ENCODE results near the gene MTFP1. TPM values are rescaled to one million over a fixed set of nuclear protein-coding genes. Genes with fewer than 3 reads are reported as not detected.

Gene MTFP1
- total RNA-seq, 2 donors from 2014 or later, result 9.9 to 18.5 TPM

DNA sequence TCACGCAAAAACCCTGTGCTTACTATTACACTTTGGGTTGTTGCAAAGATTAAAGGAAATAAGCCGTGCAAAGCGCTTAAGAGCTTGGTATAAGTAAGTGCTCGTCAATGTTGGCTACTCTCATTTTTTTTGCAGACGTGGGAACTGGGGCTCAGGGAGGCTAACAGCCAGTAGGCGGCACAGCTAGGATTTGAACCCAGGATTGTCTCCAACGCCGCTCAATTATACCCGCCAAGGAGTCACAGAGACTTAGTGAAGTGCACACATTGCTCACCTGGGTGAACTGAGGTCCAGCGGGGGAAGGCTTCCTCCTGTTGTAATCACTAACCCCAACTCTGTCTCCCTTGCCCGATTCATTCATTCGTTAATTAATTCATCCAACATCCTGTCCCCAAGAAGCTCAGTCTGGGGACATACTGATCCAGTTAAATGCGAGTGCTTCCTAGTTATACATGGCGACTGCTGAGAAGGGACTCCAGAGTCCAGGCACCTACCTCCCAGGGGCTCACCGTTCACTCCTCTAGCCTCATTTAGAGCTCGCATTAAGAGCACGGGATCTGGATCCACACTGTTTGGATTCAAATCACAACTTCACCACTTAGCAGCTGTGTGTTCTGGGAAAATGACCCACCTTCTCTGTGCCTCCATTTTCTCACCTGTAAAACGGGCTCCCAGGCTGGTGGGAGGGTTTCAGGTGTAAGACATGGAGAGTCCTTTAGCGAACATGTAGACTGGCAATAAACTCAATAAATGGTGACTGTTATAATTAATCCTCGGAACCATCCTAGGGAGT, 838 bp upstream of the MTFP1 start:
- no peak for ATAC-seq
- 38 to 40% methylated on average over 20 of the region's 20 CpGs for WGBS, 2 donors
- Histone ChIP-seq H3K4me3 (no peak overlapping the region), H3K27ac (peak overlapping the region; percentile 94 to 97 (median 96)), H3K4me1 (peaks cover 43% of the 10 kb centered on the region), H3K27me3 (no peaks in the 10 kb centered on the region), H3K9me3 (no peaks in the 10 kb centered on the region), H3K36me3 (replicated peaks in 1 of 2; ENCODE audit: insufficient read depth in 1 of 2, low read depth in 2 of 2) (no peaks in the 10 kb centered on the region)
- TF ChIP-seq POLR2A (IDR thresholded peaks at IDR 0.05), result no peak
- peak in 1 of 7 experiments; percentile 1 for TF ChIP-seq CTCF (IDR thresholded peaks at IDR 0.05)
- intact Hi-C loops (cut with DNase I), result no loop called here
- DNase-seq, result peak in 1 of 4 donors; percentile 23

- H3K36me3 ChIP-seq (replicated peaks in 1 of 2; ENCODE audit: insufficient read depth in 1 of 2, low read depth in 2 of 2), result no peaks in the 10 kb centered on the region
- peak overlapping the region; percentile 32 for H3K4me3 ChIP-seq
- H3K9me3 ChIP-seq, result no peaks in the 10 kb centered on the region
- intact Hi-C loops (cut with DNase I), result no loop called here
- TF ChIP-seq CTCF (IDR thresholded peaks at IDR 0.05), result no peak
- TF ChIP-seq POLR2A (IDR thresholded peaks at IDR 0.05), result no peak
- no peak for DNase-seq
- H3K4me1 ChIP-seq, result peaks cover 43% of the 10 kb centered on the region
- WGBS, 2 donors, result 3 to 5% methylated on average over 9 of the region's 9 CpGs
- H3K27me3 ChIP-seq, result no peaks in the 10 kb centered on the region
- no peak for ATAC-seq
- H3K27ac ChIP-seq, result peak overlapping the region; percentile 68 to 87 (median 78)
Observed at GRCh38 chr22:30425327-30425615, 297 bp upstream of the MTFP1 start.

DNA sequence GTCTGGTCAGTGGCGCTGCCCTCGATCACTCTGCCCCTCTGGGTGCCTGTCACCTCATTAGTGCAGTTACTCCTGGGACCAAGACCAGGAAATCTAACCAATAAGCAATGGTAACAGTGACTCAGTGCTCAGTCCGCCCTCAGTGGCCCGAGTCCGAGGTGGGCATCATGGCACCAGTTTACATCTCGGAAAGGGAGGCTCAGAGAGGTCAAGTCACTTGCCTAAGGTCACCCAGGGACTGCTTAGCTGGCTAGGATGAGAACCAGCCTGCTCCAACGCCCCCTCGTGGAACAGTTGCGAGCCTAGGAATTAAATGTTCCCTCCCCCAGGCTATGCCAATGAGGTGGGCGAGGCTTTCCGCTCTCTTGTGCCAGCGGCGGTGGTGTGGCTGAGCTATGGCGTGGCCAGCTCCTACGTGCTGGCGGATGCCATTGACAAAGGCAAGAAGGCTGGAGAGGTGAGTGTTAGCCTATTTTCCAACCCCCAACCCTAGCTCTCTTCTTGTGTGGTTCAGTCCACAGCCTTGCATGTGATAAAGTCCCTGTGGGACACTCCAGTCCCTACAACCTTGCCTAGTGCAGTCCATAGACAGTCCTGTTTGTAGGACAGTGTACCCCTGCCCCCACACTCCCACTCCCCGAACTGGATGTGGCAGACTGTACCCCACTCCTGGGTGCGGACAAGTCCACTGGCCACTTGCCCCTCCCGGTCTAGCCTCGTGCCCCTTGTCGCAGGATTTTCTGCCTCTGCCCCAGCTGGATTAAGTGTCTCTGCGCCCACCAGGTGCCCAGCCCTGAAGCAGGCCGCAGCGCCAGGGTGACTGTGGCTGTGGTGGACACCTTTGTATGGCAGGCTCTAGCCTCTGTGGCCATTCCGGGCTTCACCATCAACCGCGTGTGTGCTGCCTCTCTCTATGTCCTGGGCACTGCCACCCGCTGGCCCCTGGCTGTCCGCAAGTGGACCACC, 1.1 kb downstream of the MTFP1 start:
- Histone ChIP-seq H3K9me3 (no peaks in the 10 kb centered on the region), H3K4me3 (peak overlapping the region in 1 of 2 donors; percentile 32), H3K4me1 (peaks cover 42% of the 10 kb centered on the region), H3K36me3 (replicated peaks in 1 of 2; ENCODE audit: insufficient read depth in 1 of 2, low read depth in 2 of 2) (no peaks in the 10 kb centered on the region), H3K27ac (peak overlapping the region; percentile 68 to 87 (median 78)), H3K27me3 (no peaks in the 10 kb centered on the region)
- TF ChIP-seq CTCF (IDR thresholded peaks at IDR 0.05) (peak; percentile 48 to 90 (median 79)), POLR2A (IDR thresholded peaks at IDR 0.05) (no peak)
- WGBS, 2 donors, result 38 to 46% methylated on average over 24 to 25 of the region's 29 CpGs
- peak; percentile 38 for ATAC-seq
- DNase-seq, result peak; percentile 90 to 93 (median 90)
- intact Hi-C loops (cut with DNase I), result no loop called here

GRCh38 chr22:30427871-30428270, 2.3 kb downstream of the MTFP1 start:
- 80 to 100% methylated on average over 1 of the region's 1 CpG for WGBS, 2 donors
- TF ChIP-seq CTCF (IDR thresholded peaks at IDR 0.05) (no peak), POLR2A (IDR thresholded peaks at IDR 0.05) (no peak)
- ATAC-seq, result no peak
- no peak for DNase-seq
- H3K4me3 ChIP-seq, result no peak overlapping the region
- H3K4me1 ChIP-seq, result peaks cover 30% of the 10 kb centered on the region
- H3K27me3 ChIP-seq, result no peaks in the 10 kb centered on the region
- H3K9me3 ChIP-seq, result no peaks in the 10 kb centered on the region
- no peaks in the 10 kb centered on the region for H3K36me3 ChIP-seq (replicated peaks in 1 of 2; ENCODE audit: insufficient read depth in 1 of 2, low read depth in 2 of 2)
- no peak overlapping the region for H3K27ac ChIP-seq
- intact Hi-C loops (cut with DNase I), result no loop called here
